ENCODE results near the gene RAX.

- no peak for TF ChIP-seq POLR2A (IDR thresholded peaks at IDR 0.05)
- TF ChIP-seq, protein P1, sequence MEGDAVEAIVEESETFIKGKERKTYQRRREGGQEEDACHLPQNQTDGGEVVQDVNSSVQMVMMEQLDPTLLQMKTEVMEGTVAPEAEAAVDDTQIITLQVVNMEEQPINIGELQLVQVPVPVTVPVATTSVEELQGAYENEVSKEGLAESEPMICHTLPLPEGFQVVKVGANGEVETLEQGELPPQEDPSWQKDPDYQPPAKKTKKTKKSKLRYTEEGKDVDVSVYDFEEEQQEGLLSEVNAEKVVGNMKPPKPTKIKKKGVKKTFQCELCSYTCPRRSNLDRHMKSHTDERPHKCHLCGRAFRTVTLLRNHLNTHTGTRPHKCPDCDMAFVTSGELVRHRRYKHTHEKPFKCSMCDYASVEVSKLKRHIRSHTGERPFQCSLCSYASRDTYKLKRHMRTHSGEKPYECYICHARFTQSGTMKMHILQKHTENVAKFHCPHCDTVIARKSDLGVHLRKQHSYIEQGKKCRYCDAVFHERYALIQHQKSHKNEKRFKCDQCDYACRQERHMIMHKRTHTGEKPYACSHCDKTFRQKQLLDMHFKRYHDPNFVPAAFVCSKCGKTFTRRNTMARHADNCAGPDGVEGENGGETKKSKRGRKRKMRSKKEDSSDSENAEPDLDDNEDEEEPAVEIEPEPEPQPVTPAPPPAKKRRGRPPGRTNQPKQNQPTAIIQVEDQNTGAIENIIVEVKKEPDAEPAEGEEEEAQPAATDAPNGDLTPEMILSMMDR (IDR thresholded peaks at IDR 0.05): no peak
Measured at GRCh38 chr18:59232309-59233016, 40.8 kb downstream of the RAX start.

All from Peyer's patch (tissue), 4 donors.